Stimulated activated CD8-positive, alpha-beta memory T cell treated with anti-CD3 and anti-CD28 coated beads, Interleukin-12 subunit alpha, Interleukin-12 subunit beta, amount 100 ng/mL, for 4 hours (primary cell): ENCODE results near the gene CELF4.

ENCODE experiments used
- DNase-seq: peaks from one replicate; pipeline ENCODE4 v3.0.0-alpha.2; 2020; ENCODE audit warnings: low read depth

The CELF4 gene

GRCh38 chr18:37524139-37524497, 41.5 kb downstream of the CELF4 start:
- DNase-seq: no peak

- DNase-seq: no peak
Measured at GRCh38 chr18:37521510-37522465, 43.8 kb downstream of the CELF4 start.

- no peak for DNase-seq
Measured at GRCh38 chr18:37520508-37520907, 45.1 kb downstream of the CELF4 start.

- no peak for DNase-seq
Measured at GRCh38 chr18:37519510-37520135, 46.0 kb downstream of the CELF4 start.

- no peak for DNase-seq
Measured at GRCh38 chr18:37516361-37516853, 49.2 kb downstream of the CELF4 start.

- DNase-seq: no peak
Measured at GRCh38 chr18:37514953-37515352, 50.6 kb downstream of the CELF4 start.

GRCh38 chr18:37512400-37512799, 53.2 kb downstream of the CELF4 start:
- no peak for DNase-seq

GRCh38 chr18:37511721-37512298, 53.8 kb downstream of the CELF4 start:
- DNase-seq: no peak

GRCh38 chr18:37509600-37509999, 56.0 kb downstream of the CELF4 start:
- no peak for DNase-seq

- no peak for DNase-seq
Measured at GRCh38 chr18:37508207-37508606, 57.4 kb downstream of the CELF4 start.

- DNase-seq: no peak
Measured at GRCh38 chr18:37507239-37507638, 58.4 kb downstream of the CELF4 start.

GRCh38 chr18:37506001-37506400, 59.6 kb downstream of the CELF4 start:
- DNase-seq: no peak

- DNase-seq: no peak
Measured at GRCh38 chr18:37505321-37505720, 60.3 kb downstream of the CELF4 start.

- DNase-seq: no peak
Measured at GRCh38 chr18:37502601-37503000, 63.0 kb downstream of the CELF4 start.

GRCh38 chr18:37502036-37502435, 63.6 kb downstream of the CELF4 start:
- DNase-seq: no peak

- DNase-seq: no peak
Measured at GRCh38 chr18:37501136-37501535, 64.5 kb downstream of the CELF4 start.

- no peak for DNase-seq
Measured at GRCh38 chr18:37499913-37500312, 65.7 kb downstream of the CELF4 start.

GRCh38 chr18:37499044-37499443, 66.6 kb downstream of the CELF4 start:
- DNase-seq: no peak

- no peak for DNase-seq
Measured at GRCh38 chr18:37497853-37498518, 67.6 kb downstream of the CELF4 start.

GRCh38 chr18:37496568-37496967, 69.0 kb downstream of the CELF4 start:
- no peak for DNase-seq

- no peak for DNase-seq
Measured at GRCh38 chr18:37495354-37495753, 70.2 kb downstream of the CELF4 start.

GRCh38 chr18:37494406-37494805, 71.2 kb downstream of the CELF4 start:
- no peak for DNase-seq
